Measurements from ENCODE around the gene ZNF543. TPM values are rescaled to one million over a fixed set of nuclear protein-coding genes. Genes with fewer than 3 reads are reported as not detected.
A peak's percentile ranks its signal among the peaks of the same experiment; 100 is the strongest.

ZNF543 gene
- total and polyA plus RNA-seq, 2 of the 13 experiments (the other 11 are each of a cell fraction or from before 2014, with no cell fraction given), result 2.1 to 8.9 TPM

DNA sequence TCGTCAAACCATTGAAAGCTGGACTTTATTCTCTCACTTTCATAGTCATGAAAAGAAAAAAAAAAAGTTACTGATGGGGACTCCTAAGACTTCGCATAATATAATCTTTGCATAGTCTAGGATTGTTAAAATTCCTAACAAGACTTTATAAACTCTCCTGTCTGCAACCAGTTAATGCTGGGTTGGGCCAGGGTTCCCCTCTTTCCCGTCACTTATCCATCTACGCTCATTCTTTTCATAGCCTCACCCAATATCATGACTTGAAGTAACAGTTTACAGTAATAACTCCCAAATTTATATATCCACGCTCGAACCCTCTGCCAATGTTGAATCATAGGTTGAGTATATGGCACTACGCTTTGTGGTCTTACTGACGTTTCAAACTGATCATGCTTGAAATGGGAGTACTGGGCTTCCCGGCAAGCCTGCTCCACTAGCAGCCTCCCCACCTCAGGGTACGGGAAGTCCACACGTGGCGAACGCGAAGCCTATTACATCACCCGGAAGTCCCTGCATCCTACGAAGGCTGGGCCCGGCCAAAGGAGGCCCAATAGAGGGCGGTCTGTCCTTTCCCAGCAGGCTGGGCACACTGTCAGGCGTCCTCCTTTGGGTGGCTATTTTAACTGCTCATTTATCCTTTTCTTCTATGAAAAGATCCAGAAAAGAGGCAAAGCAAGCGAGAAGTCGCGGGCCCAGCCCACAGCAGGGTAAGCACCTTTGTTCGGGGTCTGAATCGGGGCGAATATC lies 40.7 kb upstream of the ZNF543 start (continued):
- TF ChIP-seq CEBPB (IDR thresholded peaks at IDR 0.05; ENCODE audit: borderline replicate concordance, low read depth, low read length), result peak; percentile 87; the same call in 1 of the 2 replicates
- TF ChIP-seq, protein P1, sequence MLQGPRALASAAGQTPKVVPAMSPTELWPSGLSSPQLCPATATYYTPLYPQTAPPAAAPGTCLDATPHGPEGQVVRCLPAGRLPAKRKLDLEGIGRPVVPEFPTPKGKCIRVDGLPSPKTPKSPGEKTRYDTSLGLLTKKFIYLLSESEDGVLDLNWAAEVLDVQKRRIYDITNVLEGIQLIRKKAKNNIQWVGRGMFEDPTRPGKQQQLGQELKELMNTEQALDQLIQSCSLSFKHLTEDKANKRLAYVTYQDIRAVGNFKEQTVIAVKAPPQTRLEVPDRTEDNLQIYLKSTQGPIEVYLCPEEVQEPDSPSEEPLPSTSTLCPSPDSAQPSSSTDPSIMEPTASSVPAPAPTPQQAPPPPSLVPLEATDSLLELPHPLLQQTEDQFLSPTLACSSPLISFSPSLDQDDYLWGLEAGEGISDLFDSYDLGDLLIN (CRISPR knock-in tag; IDR thresholded peaks at IDR 0.05; ENCODE audit: borderline replicate concordance), result no peak; the same call in 1 of the 2 replicates
- TF ChIP-seq USF2 (IDR thresholded peaks at IDR 0.05; ENCODE audit: low read depth, low read length), result peak; percentile 61
- TF ChIP-seq USF2 (CRISPR knock-in tag; IDR thresholded peaks at IDR 0.05; ENCODE audit: borderline replicate concordance), result no peak; the same call in 1 of the 2 replicates
- TF ChIP-seq, protein P2, sequence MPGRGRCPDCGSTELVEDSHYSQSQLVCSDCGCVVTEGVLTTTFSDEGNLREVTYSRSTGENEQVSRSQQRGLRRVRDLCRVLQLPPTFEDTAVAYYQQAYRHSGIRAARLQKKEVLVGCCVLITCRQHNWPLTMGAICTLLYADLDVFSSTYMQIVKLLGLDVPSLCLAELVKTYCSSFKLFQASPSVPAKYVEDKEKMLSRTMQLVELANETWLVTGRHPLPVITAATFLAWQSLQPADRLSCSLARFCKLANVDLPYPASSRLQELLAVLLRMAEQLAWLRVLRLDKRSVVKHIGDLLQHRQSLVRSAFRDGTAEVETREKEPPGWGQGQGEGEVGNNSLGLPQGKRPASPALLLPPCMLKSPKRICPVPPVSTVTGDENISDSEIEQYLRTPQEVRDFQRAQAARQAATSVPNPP (CRISPR knock-in tag; IDR thresholded peaks at IDR 0.05), result peak; percentile 64; the same call in 1 of the 2 replicates
- TF ChIP-seq DMAP1 (CRISPR knock-in tag; IDR thresholded peaks at IDR 0.05), result peak; percentile 100
- TF ChIP-seq ONECUT2 (CRISPR knock-in tag; IDR thresholded peaks at IDR 0.05), result no peak
- TF ChIP-seq NAIF1 (CRISPR knock-in tag; IDR thresholded peaks at IDR 0.05; ENCODE audit: borderline replicate concordance), result peak; percentile 81; the same call in 1 of the 2 replicates
- TF ChIP-seq PAWR (CRISPR knock-in tag; IDR thresholded peaks at IDR 0.05; ENCODE audit: borderline replicate concordance), result no peak
- 0 out of 2 replicates have a peak, but pooled peaks have one; percentile 71 for TF ChIP-seq THAP7 (CRISPR knock-in tag; IDR thresholded peaks at IDR 0.05)
- peak; percentile 48; the same call in 1 of the 2 replicates for TF ChIP-seq FOXK1 (CRISPR knock-in tag; IDR thresholded peaks at IDR 0.05; ENCODE audit: borderline replicate concordance, low read depth)
- TF ChIP-seq TEAD3 (CRISPR knock-in tag; optimal IDR thresholded peaks at IDR 0.05; ENCODE audit: borderline replicate concordance), result peak; percentile 27
- TF ChIP-seq ZSCAN9 (CRISPR knock-in tag; IDR thresholded peaks at IDR 0.05; ENCODE audit: borderline replicate concordance), result peak; percentile 82; the same call in 1 of the 2 replicates
- peak; percentile 80 for TF ChIP-seq ZBTB21 (CRISPR knock-in tag; IDR thresholded peaks at IDR 0.05)
- peak; percentile 83 for TF ChIP-seq PHF5A (CRISPR knock-in tag; IDR thresholded peaks at IDR 0.05; ENCODE audit: low read depth, unreplicated experiment)
- 0 out of 2 replicates have a peak, but pooled peaks have one; percentile 33 for TF ChIP-seq ZFAT (CRISPR knock-in tag; conservative IDR thresholded peaks at IDR 0.05)
- no peak for TF ChIP-seq ZNF747 (CRISPR knock-in tag; IDR thresholded peaks at IDR 0.05; ENCODE audit: borderline replicate concordance)
- no peak for TF ChIP-seq ZEB1 (IDR thresholded peaks at IDR 0.05; ENCODE audit: insufficient replicate concordance, low read depth)
- TF ChIP-seq, protein P3, sequence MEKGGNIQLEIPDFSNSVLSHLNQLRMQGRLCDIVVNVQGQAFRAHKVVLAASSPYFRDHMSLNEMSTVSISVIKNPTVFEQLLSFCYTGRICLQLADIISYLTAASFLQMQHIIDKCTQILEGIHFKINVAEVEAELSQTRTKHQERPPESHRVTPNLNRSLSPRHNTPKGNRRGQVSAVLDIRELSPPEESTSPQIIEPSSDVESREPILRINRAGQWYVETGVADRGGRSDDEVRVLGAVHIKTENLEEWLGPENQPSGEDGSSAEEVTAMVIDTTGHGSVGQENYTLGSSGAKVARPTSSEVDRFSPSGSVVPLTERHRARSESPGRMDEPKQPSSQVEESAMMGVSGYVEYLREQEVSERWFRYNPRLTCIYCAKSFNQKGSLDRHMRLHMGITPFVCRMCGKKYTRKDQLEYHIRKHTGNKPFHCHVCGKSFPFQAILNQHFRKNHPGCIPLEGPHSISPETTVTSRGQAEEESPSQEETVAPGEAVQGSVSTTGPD (CRISPR knock-in tag; IDR thresholded peaks at IDR 0.05), result no peak
- no peak for TF ChIP-seq HCFC1 (IDR thresholded peaks at IDR 0.05; ENCODE audit: low read depth, low read length)
- TF ChIP-seq, protein P4, sequence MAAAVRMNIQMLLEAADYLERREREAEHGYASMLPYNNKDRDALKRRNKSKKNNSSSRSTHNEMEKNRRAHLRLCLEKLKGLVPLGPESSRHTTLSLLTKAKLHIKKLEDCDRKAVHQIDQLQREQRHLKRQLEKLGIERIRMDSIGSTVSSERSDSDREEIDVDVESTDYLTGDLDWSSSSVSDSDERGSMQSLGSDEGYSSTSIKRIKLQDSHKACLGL (CRISPR knock-in tag; IDR thresholded peaks at IDR 0.05), result 0 out of 2 replicates have a peak, but pooled peaks have one; percentile 54
- peak; percentile 24 for TF ChIP-seq MED8 (CRISPR knock-in tag; IDR thresholded peaks at IDR 0.05; ENCODE audit: insufficient replicate concordance)
